ENCODE measurements around the gene DUSP16. TPM values are rescaled to one million over a fixed set of nuclear protein-coding genes. Genes with fewer than 3 reads are reported as not detected.

Gene DUSP16
- total and polyA plus RNA-seq, 2 of the 8 experiments (the other 6 are each of a cell fraction or from before 2014, with no cell fraction given), result 31.6 to 55.9 TPM

DNA sequence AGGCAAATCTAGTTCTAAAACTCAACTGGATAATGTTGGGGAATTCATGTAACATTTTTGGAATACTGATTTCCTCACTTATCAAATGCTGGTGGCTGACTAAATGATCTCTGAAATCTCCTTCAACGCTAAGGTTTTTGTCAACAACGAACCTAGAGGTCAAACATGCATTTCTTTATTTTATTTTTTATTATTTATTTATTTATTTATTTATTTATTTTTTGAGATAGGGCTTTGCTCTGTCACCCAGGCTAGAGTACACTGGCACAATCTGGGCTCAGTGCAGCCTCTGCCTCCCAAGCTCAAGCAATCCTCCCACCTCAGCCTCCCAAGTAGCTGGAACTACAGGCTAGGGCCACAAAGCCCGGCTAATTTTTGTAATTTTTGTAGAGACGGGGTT lies 64.5 kb downstream of the DUSP16 start (continued):
- TF ChIP-seq CHD7 (IDR thresholded peaks at IDR 0.05; ENCODE audit: insufficient replicate concordance, low read length) (no peak), JUND (IDR thresholded peaks at IDR 0.05; ENCODE audit: low read length) (no peak), SP1 (IDR thresholded peaks at IDR 0.05; ENCODE audit: low read depth, low read length) (no peak), ZNF274 (IDR thresholded peaks at IDR 0.05; ENCODE audit: borderline replicate concordance, extremely low read depth, low read length) (no peak), MAX (IDR thresholded peaks at IDR 0.05) (no peak), KDM1A (IDR thresholded peaks at IDR 0.05; ENCODE audit: borderline replicate concordance, low read length) (no peak)
- TF ChIP-seq, protein P1, sequence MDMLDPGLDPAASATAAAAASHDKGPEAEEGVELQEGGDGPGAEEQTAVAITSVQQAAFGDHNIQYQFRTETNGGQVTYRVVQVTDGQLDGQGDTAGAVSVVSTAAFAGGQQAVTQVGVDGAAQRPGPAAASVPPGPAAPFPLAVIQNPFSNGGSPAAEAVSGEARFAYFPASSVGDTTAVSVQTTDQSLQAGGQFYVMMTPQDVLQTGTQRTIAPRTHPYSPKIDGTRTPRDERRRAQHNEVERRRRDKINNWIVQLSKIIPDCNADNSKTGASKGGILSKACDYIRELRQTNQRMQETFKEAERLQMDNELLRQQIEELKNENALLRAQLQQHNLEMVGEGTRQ (IDR thresholded peaks at IDR 0.05; ENCODE audit: low read length), result no peak
